ENCODE measurements around the gene RBPJL. TPM values are rescaled to one million over a fixed set of nuclear protein-coding genes. Genes with fewer than 3 reads are reported as not detected.

RBPJL gene
- total and polyA plus RNA-seq, 2 donors from 2014 or later, result not detected

- Histone ChIP-seq H3K9me3 (ENCODE audit: control insufficient read depth in 2 of 3, insufficient read depth in 1 of 3, low read length in 3 of 3) (no peaks in the 10 kb centered on the region), H3K4me3 (ENCODE audit: low read length in 3 of 3) (no peak overlapping the region), H3K36me3 (ENCODE audit: control insufficient read depth in 2 of 3, insufficient read depth in 3 of 3, low read length in 3 of 3) (no peaks in the 10 kb centered on the region), H3K27me3 (ENCODE audit: control insufficient read depth, insufficient read depth, low read length) (no peaks in the 10 kb centered on the region), H3K27ac (ENCODE audit: low read depth in 2 of 2, low read length in 2 of 2) (no peak overlapping the region), H3K9ac (ENCODE audit: low read length in 3 of 3) (no peak overlapping the region), H3K4me1 (ENCODE audit: control insufficient read depth in 2 of 3, insufficient read depth in 2 of 3, low read depth in 1 of 3, low read length in 3 of 3) (no peaks in the 10 kb centered on the region)
- FAIRE-seq, result no peak
- no peak for DNase-seq
- TF ChIP-seq CTCF (IDR thresholded peaks at IDR 0.05; ENCODE audit: borderline replicate concordance, extremely low read depth, insufficient read depth), result no peak
- intact Hi-C loops (cut with DNase I), result no loop called here
These were observed 48.4 kb upstream of the RBPJL start for GRCh38 chr20:45258259-45258658.

- H3K4me1 ChIP-seq (ENCODE audit: control insufficient read depth in 2 of 3, insufficient read depth in 2 of 3, low read depth in 1 of 3, low read length in 3 of 3), result no peaks in the 10 kb centered on the region
- DNase-seq (no peak), FAIRE-seq (no peak)
- TF ChIP-seq CTCF (IDR thresholded peaks at IDR 0.05; ENCODE audit: borderline replicate concordance, extremely low read depth, insufficient read depth), result no peak
- H3K9me3 ChIP-seq (ENCODE audit: control insufficient read depth in 2 of 3, insufficient read depth in 1 of 3, low read length in 3 of 3), result no peaks in the 10 kb centered on the region
- H3K27ac ChIP-seq (ENCODE audit: low read depth in 2 of 2, low read length in 2 of 2), result no peak overlapping the region
- H3K36me3 ChIP-seq (ENCODE audit: control insufficient read depth in 2 of 3, insufficient read depth in 3 of 3, low read length in 3 of 3), result no peaks in the 10 kb centered on the region
- intact Hi-C loops (cut with DNase I), result no loop called here
- no peak overlapping the region for H3K9ac ChIP-seq (ENCODE audit: low read length in 3 of 3)
- H3K27me3 ChIP-seq (ENCODE audit: control insufficient read depth, insufficient read depth, low read length), result no peaks in the 10 kb centered on the region
- no peak overlapping the region for H3K4me3 ChIP-seq (ENCODE audit: low read length in 3 of 3)
These were observed 48.0 kb upstream of the RBPJL start for GRCh38 chr20:45258664-45259063.

- intact Hi-C loops (cut with DNase I), result no loop called here
- no peak for FAIRE-seq
- no peak overlapping the region for H3K4me3 ChIP-seq (ENCODE audit: low read length in 3 of 3)
- H3K9ac ChIP-seq (ENCODE audit: low read length in 3 of 3), result no peak overlapping the region
- peaks cover 0 to 5% (median 0%) of the 10 kb centered on the region in 3 donors for H3K4me1 ChIP-seq (ENCODE audit: control insufficient read depth in 2 of 3, insufficient read depth in 2 of 3, low read depth in 1 of 3, low read length in 3 of 3)
- no peak overlapping the region for H3K27ac ChIP-seq (ENCODE audit: low read depth in 2 of 2, low read length in 2 of 2)
- no peaks in the 10 kb centered on the region for H3K27me3 ChIP-seq (ENCODE audit: control insufficient read depth, insufficient read depth, low read length)
- DNase-seq, result no peak
- H3K9me3 ChIP-seq (ENCODE audit: control insufficient read depth in 2 of 3, insufficient read depth in 1 of 3, low read length in 3 of 3), result no peaks in the 10 kb centered on the region
- TF ChIP-seq CTCF (IDR thresholded peaks at IDR 0.05; ENCODE audit: borderline replicate concordance, extremely low read depth, insufficient read depth), result no peak
- H3K36me3 ChIP-seq (ENCODE audit: control insufficient read depth in 2 of 3, insufficient read depth in 3 of 3, low read length in 3 of 3), result no peaks in the 10 kb centered on the region
These were observed 42.9 kb upstream of the RBPJL start for GRCh38 chr20:45263556-45264266.

All from kidney (tissue), 14 donors.